Measurements from ENCODE around the gene KDM5C. TPM values are rescaled to one million over a fixed set of nuclear protein-coding genes. Genes with fewer than 3 reads are reported as not detected.
"Not testable (repeated sequence)": the region's sequence is repeated elsewhere in the genome, so short reads cannot be mapped to it uniquely, and the experiment has no call there.

KDM5C gene
- total RNA-seq, 2 experiments from 2014 or later: 94.3 to 99.4 TPM

- ChIA-PET CTCF (interaction anchor here (0.9 kb wide), 1 partner anchor 117 kb away, joined by 3 read pairs; no protein-coding TSS in a partner anchor), POLR2A (interaction anchor here (0.7 to 1.0 kb wide), 3 partner anchors 28 to 55 kb away, joined by 3 read pairs; no protein-coding TSS in a partner anchor)
- H3K4me3 Mint-ChIP-seq: no peak overlapping the region
- DNase-seq (peak; percentile 66), ATAC-seq (peak; percentile 89)
- H3K27ac Mint-ChIP-seq: peak overlapping the region; percentile 61
- peaks cover 19% of the 10 kb centered on the region for H3K4me1 Mint-ChIP-seq (ENCODE audit: low read depth)
- intact Hi-C loops (cut with micrococcal nuclease): no loop called here
- H3K36me3 Mint-ChIP-seq (ENCODE audit: low read depth): no peaks in the 10 kb centered on the region
- no peak for TF ChIP-seq CTCF (IDR thresholded peaks at IDR 0.05)
- no peaks in the 10 kb centered on the region for H3K9me3 Mint-ChIP-seq
- H3K27me3 Mint-ChIP-seq: no peaks in the 10 kb centered on the region
Measured at GRCh38 chrX:53188763-53189162, 36.2 kb downstream of the KDM5C start.

- intact Hi-C loops (cut with micrococcal nuclease): no loop called here
- TF ChIP-seq CTCF (IDR thresholded peaks at IDR 0.05): no peak
- no peaks in the 10 kb centered on the region for H3K9me3 Mint-ChIP-seq
- peaks cover 19% of the 10 kb centered on the region for H3K4me1 Mint-ChIP-seq (ENCODE audit: low read depth)
- H3K27me3 Mint-ChIP-seq: no peaks in the 10 kb centered on the region
- H3K36me3 Mint-ChIP-seq (ENCODE audit: low read depth): no peaks in the 10 kb centered on the region
- ChIA-PET POLR2A (interaction anchor here (1.0 kb wide), 1 partner anchor 12 kb away, joined by 3 read pairs; no protein-coding TSS in a partner anchor), CTCF (interaction anchor here (1.3 kb wide), 1 partner anchor 97 kb away, joined by 3 read pairs; no protein-coding TSS in a partner anchor)
- H3K4me3 Mint-ChIP-seq: no peak overlapping the region
- DNase-seq (peak; percentile 27), ATAC-seq (peak; percentile 61)
- H3K27ac Mint-ChIP-seq: no peak overlapping the region
Measured at GRCh38 chrX:53186351-53186750, 38.7 kb downstream of the KDM5C start.

- no peaks in the 10 kb centered on the region for H3K9me3 Mint-ChIP-seq
- H3K27me3 Mint-ChIP-seq: no peaks in the 10 kb centered on the region
- DNase-seq (no peak), ATAC-seq (no peak)
- no peak for TF ChIP-seq CTCF (IDR thresholded peaks at IDR 0.05)
- ChIA-PET POLR2A (no interaction called here), CTCF (no interaction called here)
- no peak overlapping the region for H3K4me3 Mint-ChIP-seq
- H3K4me1 Mint-ChIP-seq (ENCODE audit: low read depth): peaks cover 19% of the 10 kb centered on the region
- no peaks in the 10 kb centered on the region for H3K36me3 Mint-ChIP-seq (ENCODE audit: low read depth)
- no peak overlapping the region for H3K27ac Mint-ChIP-seq
- intact Hi-C loops (cut with micrococcal nuclease): no loop called here
Measured at GRCh38 chrX:53184836-53185235, 40.2 kb downstream of the KDM5C start.

GRCh38 chrX:53171356-53171755 lies 53.7 kb downstream of the KDM5C start:
- TF ChIP-seq CTCF (IDR thresholded peaks at IDR 0.05): no peak
- peaks cover 4% of the 10 kb centered on the region for H3K9me3 Mint-ChIP-seq
- CTCF ChIA-PET: no interaction called here

GRCh38 chrX:53166103-53166502 lies 58.9 kb downstream of the KDM5C start:
- POLR2A ChIA-PET: no interaction called here
- CTCF ChIA-PET: no interaction called here
- ATAC-seq (no peak), DNase-seq (no peak)
- intact Hi-C loops (cut with micrococcal nuclease): no loop called here
- Mint-ChIP-seq H3K4me1 (ENCODE audit: low read depth) (no peaks in the 10 kb centered on the region), H3K9me3 (no peaks in the 10 kb centered on the region), H3K36me3 (ENCODE audit: low read depth) (peaks cover 2% of the 10 kb centered on the region), H3K27ac (no peak overlapping the region), H3K4me3 (no peak overlapping the region), H3K27me3 (no peaks in the 10 kb centered on the region)
- TF ChIP-seq CTCF (IDR thresholded peaks at IDR 0.05): no peak

More at GRCh38 chrX:53171356-53171755, 53.7 kb downstream of the KDM5C start:
- DNase-seq (no peak), ATAC-seq (no peak)
- Mint-ChIP-seq H3K36me3 (ENCODE audit: low read depth) (peaks cover 6% of the 10 kb centered on the region), H3K27ac (no peak overlapping the region), H3K4me1 (ENCODE audit: low read depth) (no peaks in the 10 kb centered on the region), H3K27me3 (no peaks in the 10 kb centered on the region), H3K4me3 (no peak overlapping the region)
- POLR2A ChIA-PET: no interaction called here
- intact Hi-C loops (cut with micrococcal nuclease): no loop called here

GRCh38 chrX:53164566-53164965 lies 60.4 kb downstream of the KDM5C start:
- H3K9me3 Mint-ChIP-seq; POLR2A ChIA-PET; intact Hi-C loops (cut with micrococcal nuclease); CTCF ChIA-PET; ATAC-seq; H3K4me1 Mint-ChIP-seq (ENCODE audit: low read depth); H3K27me3 Mint-ChIP-seq; H3K36me3 Mint-ChIP-seq (ENCODE audit: low read depth); H3K4me3 Mint-ChIP-seq; DNase-seq; H3K27ac Mint-ChIP-seq: not testable (repeated sequence)
